HG02678 (cell line): ENCODE results near the gene FRYL.
"Not testable (repeated sequence)": the region's sequence is repeated elsewhere in the genome, so short reads cannot be mapped to it uniquely, and the experiment has no call there.

Source experiments
- ATAC-seq: cut with Tn5 transposase; IDR thresholded peaks from one replicate; pipeline ENCODE4 v1.9.1; 2021; ENCODE audit warnings: mild to moderate bottlenecking, moderate library complexity; ENCODE audit not compliant: unreplicated experiment

Gene FRYL

DNA sequence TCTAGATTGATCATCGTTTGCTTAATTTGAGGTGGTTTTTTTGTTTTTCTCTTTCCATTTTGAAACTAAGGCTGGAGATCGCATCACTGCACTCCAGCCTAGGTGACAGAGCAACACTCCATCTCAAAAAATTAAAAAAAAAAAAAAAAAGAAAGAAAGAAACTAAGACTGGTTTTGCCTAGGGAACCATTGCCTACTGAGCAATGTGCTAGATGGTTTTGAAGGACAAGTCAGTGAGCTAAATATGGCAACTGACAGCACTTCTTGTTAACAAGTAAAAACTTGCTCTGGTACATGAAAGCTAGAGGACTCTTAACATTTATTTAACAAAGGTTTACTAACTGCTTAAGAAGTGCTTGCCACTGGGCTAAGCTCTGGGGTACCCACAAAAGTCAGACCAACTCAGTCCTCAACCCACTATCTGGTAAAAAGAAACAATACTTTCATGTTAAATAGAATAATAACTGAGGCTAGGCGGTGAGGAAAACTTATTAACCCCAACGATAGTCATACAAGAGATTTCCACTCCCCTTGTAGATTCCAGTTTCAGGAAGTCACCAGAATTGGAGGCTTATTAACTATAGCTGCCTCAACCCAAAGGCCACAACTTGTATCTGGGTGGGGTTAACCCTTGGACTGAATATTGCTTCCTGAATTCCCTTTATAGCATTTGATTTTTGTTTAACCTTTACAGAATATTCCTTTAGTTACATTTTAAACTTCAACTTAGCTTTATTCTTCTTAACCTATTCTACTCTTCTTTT lies 111.6 kb downstream of the FRYL start:
- ATAC-seq = no peak

DNA sequence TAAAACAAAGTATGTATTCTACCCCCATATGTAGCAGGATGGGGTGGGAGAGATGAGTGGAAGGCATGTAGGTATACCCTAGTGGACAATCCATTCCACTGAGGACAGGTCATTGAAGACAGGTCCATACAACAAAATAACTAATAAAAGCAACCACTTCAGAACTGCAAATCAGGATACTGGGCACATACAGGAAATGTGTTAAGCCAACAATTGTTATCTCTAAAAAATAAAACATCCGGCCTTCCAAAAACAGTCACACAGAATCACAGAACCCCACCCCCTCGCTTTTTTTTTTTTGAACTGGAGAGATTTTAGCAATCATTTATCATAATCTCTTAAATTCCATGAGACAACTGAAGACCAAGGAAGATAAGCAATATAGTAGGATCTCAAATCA lies 112.9 kb downstream of the FRYL start:
- ATAC-seq = no peak

DNA sequence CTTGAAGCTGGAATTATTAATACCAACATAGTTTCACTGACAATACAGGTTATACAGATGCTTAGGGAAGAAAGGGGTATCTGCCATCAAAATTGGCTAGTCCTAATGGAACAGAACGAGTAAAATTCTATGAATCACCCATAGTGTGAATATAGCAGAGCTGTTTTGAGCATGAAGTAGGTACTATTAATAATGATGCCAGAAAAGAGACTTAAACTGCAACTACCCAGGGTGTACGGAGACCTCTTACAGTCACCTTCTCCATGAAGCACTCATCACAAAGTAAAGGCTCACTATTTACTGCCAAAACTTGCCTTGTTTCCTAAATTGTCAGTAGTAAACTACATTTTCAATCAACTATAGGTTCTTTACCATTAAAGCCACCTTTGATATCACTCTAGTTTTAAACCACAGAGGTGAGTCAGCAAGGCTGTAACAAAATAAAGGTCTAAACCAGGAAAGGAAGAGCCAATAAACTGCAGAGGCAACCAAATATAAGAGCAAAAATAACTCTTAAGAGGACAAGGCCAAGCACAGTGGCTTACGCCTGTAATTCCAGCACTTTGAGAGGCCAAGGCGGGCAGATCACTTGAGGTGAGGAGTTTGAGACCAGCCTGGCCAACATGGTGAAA lies 114.4 kb downstream of the FRYL start:
- ATAC-seq = no peak

DNA sequence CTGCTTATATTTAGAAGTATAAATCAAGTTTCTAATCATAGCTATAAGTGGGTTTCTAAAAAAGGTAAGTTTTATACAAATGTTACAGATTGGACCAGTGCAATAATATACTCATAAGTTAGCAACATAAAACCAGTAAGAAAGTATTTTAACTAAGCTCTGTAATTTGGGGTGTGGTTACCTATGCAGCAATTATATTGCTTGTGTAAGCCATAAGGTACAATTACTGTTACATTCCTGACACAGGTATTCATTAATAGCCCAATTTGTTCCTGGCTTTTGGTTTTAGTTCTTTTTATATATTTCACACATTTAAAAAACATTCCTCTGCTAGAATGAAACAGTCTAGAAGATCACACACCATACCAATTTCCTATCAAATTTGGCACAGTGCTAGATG lies 115.1 kb downstream of the FRYL start:
- ATAC-seq = no peak

DNA sequence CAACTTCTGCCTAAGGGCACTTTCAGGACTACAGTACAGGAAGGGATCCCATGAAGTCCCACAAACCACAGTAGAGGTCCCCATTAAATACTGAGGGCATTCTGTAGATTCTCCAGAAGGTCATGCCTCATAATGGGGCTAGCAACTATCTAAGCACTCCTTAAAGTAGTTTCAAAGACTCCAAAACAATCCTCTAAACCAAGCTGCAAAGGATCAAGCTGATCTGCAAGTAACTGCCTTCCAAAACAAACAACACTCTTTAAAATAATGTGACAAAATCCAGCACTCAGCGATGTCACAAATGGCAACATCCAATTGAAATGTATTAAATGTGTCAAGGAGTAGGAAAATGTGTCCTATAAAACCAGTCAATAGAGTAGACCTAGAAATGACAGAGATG lies 118.7 kb downstream of the FRYL start:
- no peak for ATAC-seq

DNA sequence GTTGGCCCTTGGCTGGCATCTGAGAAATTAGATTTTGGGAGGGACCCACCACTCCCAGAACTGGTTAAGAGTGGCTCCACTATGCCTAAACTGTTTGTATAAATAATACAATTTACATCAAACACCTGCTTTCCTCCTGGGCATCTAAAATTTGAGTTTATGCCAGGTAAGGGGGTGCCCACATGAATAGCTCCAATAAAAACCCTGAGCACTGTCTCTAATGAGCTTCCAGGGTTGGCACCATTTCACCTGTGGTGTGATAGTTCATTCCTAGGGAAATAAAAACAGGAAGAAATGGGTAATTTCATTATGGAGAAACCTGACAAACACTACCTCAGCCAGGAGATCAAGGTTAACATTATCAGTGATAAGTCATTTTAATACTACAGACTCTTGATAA lies 119.7 kb downstream of the FRYL start:
- ATAC-seq = no peak

DNA sequence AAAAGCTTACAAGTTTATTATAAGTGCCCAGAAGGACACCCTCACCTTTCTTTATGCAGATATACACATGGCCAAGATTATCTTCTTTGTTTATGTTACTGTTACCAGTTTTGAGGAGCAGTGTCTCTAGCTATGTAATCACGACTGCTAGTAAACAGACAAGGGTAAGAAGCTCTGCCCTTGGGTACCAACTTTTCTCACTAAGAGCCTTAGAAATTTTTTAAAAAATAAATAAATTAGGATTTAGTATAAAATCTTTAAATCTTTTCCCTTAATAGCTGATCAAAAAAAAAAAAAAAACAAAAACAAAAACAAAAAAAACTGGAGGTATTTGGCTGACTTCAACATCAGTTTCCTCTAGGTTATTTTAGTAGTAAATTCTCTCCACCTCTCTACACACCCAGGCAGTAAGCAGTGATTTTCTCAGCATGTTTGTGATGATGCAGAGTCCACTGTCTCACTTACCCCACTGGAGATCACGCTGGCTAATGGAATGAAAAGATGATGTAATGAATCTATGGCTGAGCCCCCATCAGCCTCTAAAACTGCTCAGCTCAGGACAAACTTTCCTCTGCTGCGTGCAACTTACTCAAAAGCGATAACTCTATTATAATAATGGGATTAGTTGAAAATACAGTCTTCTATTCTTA lies 125.9 kb downstream of the FRYL start:
- no peak for ATAC-seq

DNA sequence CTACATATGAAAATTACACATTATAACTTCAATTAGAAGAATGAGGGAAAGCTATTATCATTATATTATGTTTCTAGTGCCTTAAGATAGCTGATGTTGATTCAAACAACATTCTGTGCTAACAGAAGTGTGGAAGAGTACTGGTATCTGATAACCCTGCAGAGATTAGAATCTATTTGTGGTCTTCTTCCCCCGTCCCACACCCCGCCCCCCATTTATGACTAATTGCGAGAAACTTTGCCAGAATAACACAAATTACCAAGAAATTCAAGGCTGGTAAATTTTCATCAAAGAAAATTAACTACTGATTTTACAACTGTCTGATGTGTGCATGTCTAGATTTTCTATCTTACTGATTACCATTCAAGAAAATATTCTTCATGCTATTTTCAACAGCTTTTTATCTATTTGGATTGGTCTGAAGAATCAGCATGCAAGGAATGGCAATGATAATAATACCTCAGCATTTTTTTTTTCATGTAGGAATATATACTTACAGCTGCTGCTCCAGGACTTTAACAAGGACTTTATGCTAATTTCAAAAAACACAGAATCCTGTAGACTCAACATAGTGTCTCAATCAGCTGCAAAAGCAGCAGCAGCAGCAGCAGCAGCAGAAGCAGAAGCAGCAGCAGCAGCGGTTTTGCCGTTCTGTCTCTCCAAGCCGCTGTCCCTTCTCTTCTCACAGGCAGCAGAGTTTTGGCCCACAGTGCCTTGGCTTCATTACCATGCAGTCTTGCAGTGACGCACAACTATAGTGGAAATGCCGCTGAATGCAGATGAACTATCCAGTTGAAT lies 126.7 kb downstream of the FRYL start:
- ATAC-seq = no peak

DNA sequence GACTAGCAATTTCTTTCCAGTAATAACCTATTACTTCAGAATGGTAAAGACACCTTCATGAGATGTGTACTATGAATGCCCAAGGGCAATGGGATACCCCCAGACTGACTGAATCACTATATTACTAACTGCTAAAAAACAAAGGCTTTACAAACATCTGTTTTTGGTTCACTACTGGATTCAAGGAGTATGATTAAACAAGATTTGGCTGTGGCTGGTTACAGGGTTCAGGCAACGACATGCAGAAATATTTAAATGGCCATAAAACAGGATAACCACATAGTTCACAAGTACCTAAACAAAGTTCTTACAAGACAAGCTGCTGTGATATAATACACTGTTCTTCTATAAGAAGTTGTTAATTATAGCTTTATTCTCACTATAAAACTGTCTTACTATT lies 128.2 kb downstream of the FRYL start:
- ATAC-seq = no peak

DNA sequence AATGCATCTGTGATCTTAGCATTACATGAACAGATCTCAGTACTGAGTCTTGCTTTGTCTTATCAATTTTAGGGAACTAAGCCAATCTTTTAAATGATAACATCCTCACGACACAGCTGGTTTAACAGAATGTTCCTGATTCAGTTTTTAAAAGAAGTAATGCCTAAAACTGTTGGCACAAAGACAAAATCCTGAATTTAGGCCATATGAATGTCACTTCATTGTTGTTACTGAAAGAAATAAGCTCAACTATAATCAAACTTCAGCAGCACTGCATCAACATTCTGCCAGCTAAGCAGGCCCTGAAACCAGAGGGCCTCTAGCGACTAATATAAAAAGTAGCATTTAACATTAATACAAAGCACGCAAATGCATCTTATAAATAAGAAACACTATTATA lies 130.6 kb downstream of the FRYL start:
- ATAC-seq = no peak

DNA sequence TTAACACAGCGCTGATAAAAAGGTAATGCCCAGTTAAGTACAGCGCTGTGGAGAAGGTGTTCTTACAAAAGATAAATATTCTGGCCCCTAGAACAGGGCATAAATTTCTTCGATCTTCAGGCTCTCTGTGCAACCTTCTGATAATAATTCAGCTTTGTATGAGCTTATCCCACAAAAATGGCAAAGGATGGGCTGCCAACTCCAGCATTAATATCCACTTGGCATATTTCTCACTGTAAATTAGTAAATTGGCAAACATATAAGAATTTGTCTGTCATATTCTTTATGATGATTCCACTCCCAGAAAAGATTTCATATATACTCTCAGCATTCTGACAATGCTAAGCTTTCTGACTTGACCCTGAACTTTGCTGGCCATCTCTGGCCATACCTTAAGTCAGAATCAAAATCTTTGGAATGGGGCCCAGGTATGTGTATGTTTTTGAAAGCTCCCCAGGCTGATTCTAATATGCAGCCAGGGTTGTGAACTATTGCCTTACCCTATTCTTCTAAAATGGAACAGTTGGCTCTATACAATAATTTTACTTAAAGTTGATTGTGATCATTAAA lies 134.8 kb downstream of the FRYL start:
- no peak for ATAC-seq

DNA sequence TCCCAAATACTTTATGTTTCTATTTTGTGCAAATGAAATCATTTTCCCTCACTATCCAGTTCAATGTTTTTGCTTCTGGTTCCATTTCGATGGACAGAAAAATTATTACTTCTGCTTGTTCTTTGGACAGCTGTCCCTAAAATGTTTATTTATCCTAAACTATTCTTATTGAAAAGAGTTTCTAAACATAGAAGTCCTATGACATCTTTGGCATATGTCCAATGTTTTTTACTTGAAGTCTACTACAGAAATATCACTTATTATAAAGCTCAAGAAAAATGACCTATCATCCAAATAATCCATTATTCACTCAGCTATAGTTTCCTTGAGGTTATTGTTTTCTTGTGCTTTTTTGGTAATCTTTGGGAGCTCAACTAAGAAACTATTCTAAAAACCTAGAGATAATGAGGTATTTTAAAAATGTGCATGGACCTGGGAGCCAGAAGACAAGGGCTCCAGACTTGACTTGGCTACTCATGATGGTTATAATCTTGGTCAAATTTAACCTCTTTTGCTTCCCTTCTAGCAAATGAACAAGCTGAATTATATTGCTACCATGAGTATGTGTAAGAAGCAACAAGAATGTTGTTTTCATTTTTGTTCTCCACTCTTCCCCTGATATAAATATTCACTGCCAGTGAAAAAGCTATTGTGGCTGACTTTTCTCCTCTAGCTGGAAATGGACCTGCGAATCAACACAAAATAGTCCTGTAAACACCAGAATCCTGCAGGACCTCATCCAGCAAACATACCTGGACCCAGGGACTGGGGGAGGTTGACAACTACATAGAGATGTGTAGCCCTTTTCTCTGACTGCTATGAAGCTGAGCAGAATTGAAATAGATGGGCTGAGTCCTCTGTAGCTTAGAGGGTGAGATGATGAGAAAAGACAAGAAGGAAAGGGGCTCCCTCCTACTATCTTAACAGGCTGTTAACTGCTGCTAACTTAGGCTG lies 137.4 kb downstream of the FRYL start:
- no peak for ATAC-seq

DNA sequence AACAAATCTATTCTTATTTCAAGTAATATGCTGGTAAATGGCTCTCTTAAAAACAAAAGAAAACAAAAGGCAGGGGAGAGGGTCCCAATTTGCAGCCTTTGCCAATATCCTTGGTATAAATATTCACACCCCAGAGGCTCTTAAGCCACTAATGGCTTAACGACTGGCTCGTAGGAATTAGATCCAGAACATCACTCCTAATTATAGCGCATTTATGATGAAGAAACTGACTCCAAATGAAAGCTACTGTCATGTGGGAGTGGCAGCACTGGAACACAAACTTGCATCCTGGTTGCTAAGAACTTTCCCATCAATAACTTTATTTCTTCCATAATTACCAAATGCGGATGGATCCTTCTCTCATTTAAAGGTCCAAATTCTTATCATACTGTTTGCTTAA lies 138.7 kb downstream of the FRYL start:
- no peak for ATAC-seq

DNA sequence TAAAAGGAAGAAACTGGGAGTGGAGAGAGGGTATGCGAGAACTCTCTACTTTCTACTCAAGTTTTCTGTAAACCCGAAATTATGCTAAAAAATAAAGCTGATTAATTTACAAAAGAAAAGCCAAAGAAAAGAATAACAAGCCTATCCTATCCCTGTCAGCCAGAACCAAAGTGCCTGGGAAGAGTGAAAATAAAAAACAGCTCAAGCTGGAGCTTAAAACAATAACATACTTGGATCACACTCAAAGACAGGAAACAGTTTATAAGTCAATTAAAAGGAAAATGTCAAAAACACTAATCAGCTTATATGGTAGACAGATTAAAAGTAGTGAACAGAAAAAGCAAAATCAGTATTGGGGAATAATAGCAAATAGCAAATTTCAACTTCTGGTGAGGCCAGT lies 139.4 kb downstream of the FRYL start:
- no peak for ATAC-seq

DNA sequence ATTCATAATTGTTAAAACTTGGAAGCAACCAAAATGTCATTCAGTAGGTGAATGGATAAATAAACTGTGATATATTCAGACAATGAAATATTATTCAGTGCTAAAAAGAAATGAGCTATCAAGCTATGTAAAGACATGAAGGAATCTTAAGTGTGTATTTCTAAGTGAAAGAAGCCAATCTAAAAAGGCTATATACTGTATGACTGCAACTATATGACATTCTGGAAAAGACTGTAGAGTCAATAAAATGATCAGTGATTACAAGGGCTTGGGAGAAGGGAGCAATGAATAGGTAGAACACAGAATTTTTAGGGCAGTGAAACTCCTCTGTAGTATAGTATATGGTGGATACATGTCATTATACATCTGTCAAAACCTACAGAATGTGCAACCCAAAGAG lies 139.9 kb downstream of the FRYL start:
- no peak for ATAC-seq

DNA sequence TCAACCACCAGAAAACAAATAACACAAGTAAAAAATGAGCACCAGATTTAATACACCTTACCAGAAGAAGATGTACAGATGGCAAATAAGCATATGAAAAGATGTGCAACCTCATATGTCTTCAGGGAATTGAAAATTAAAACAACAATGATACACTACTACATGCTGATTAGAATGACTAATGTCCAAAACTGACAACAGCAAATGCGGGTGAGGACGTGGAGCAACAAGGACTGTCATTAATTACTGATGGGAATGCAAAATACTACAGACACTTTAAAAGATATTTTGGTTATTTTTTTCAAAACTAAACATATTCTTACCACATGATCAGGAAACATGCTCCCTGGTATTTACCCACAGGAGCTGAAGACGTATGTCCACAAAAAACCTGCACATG lies 140.3 kb downstream of the FRYL start:
- ATAC-seq = no peak

DNA sequence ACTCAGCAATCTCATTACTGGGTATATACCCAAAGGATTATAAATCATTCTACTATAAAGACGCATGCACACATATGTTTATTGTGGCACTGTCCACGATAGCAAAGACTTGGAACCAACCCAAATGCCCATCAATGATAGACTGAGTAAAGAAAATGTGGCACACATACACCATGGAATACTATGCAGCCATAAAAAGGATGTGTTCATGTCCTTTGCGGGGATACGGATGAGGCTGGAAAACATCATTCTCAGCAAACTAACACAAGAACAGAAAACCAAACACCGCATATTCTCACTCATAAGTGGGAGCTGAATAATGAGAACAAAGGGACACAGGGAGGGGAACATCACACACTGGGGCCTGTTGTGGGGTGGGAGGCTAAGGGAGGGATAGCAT lies 141.5 kb downstream of the FRYL start:
- not testable (repeated sequence) for ATAC-seq

DNA sequence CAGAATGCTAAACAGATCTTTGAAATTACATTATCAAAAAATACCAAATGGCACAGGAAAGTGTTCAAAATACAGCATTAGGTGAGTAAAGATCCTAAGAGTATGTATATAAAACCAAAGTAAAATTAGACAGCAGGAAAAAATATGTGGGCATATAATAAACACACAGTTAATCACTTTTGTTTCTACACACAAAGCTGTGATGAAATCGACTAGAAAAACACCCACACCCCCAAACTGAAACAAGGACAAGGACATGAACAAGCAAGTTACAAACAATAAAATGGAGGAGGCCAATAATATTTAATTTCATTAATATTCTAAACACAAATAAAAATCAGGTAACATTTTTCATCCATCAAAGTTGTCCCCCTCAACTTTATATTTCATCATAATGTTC lies 143.2 kb downstream of the FRYL start:
- ATAC-seq = no peak

DNA sequence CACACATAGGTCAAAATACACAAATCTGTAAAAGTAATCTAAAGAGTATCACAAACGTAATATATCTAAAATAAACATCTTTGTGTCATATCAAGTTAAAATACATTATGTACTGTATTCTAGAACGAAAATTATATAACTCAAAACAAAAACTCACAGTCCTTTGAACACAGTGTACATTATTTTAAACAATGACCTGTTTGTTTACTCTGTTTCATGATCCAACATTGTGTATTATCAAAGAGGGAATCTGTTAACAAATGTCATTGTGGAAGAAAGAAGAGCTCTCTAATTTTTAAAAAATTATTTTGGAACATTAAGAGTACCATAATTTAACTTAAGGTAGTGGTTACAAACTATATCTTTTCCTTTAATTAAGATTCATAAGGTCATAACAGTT lies 144.1 kb downstream of the FRYL start:
- no peak for ATAC-seq

DNA sequence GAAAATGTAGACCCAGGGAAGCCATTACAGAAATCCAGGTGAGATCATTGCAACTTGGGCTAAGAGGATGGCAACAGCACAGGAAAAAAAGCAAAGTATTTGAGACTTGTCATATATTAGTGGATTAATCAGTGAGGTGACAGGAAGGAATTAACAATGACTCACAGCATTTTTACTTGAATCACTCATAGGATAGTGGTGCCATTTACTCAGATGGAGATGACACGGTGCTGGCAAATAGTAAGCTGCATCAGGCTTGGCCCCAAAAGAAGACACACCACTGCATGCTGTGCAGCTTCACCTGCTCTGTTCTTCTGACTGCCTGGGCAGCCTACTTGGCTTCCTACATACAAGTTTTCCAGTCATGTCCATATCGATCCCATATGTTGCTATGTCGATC lies 144.8 kb downstream of the FRYL start:
- ATAC-seq = no peak
